Loucy (cell line): Measurements from ENCODE around the gene GRIN2A.

Experiments used
- H2AFZ ChIP-seq: fragments of 200-600 bp; sonication (generic); 2 replicates; pipeline ENCODE4 v1.6.0; 2016; ENCODE audit warnings: antibody characterized with exemption, mild to moderate bottlenecking, low read length, moderate library complexity
- H3F3A ChIP-seq: fragments of 200-600 bp; 2 replicates; pipeline ENCODE4 v1.6.0; 2016; ENCODE audit warnings: antibody characterized with exemption, low read depth, mild to moderate bottlenecking
- H3K27me3 ChIP-seq: fragments of 200-600 bp; sonication (generic); 2 replicates; pipeline ENCODE4 v1.6.1; 2014; ENCODE audit warnings: low read length, mild to moderate bottlenecking; ENCODE audit not compliant: insufficient read depth, poor library complexity, severe bottlenecking
- H3K36me3 ChIP-seq: fragments of 200-600 bp; sonication (generic); 2 replicates; pipeline ENCODE4 v1.6.1; 2016; ENCODE audit warnings: low read length; ENCODE audit not compliant: insufficient read depth
- H3K4me1 ChIP-seq: fragments of 200-600 bp; sonication (generic); 2 replicates; pipeline ENCODE4 v1.5.1; 2014; ENCODE audit warnings: low read length, mild to moderate bottlenecking; ENCODE audit not compliant: insufficient read depth, poor library complexity, severe bottlenecking
- H3K4me2 ChIP-seq: fragments of 200-600 bp; sonication (generic); 2 replicates; pipeline ENCODE4 v1.6.0; 2014; ENCODE audit warnings: antibody characterized with exemption, low read length, low read depth, mild to moderate bottlenecking; ENCODE audit not compliant: poor library complexity, severe bottlenecking
- H3K4me3 ChIP-seq: fragments of 200-600 bp; sonication (generic); 2 replicates; pipeline ENCODE4 v1.5.1; 2014; ENCODE audit warnings: low read length, mild to moderate bottlenecking, mixed read lengths; ENCODE audit not compliant: poor library complexity, severe bottlenecking
- H3K79me2 ChIP-seq: fragments of 200-600 bp; sonication (generic); 2 replicates; pipeline ENCODE4 v1.6.1; 2014; ENCODE audit warnings: low read length; ENCODE audit not compliant: insufficient read depth
- H3K9ac ChIP-seq: fragments of 200-600 bp; sonication (generic); 2 replicates; pipeline ENCODE4 v1.6.0; 2014; ENCODE audit warnings: mild to moderate bottlenecking, low read depth, low read length, moderate library complexity; ENCODE audit not compliant: poor library complexity, severe bottlenecking
- H3K9me2 ChIP-seq: fragments of 200-600 bp; sonication (generic); replicated peaks from 2 replicates; pipeline ENCODE4 v1.6.1; 2016; ENCODE audit warnings: low read depth, low read length, mixed read lengths
- H3K9me3 ChIP-seq: fragments of 200-600 bp; sonication (generic); 2 replicates; pipeline ENCODE4 v1.6.1; 2014; ENCODE audit warnings: mild to moderate bottlenecking, antibody characterized with exemption, low read length, low read depth; ENCODE audit not compliant: insufficient read depth
- H4K20me1 ChIP-seq: fragments of 200-600 bp; sonication (generic); 2 replicates; pipeline ENCODE4 v1.6.0; 2014; ENCODE audit warnings: antibody characterized with exemption, low read length, mild to moderate bottlenecking; ENCODE audit not compliant: insufficient read depth, poor library complexity, severe bottlenecking
- CTCF ChIP-seq: fragments of 200-600 bp; sonication (generic); conservative IDR thresholded peaks from 2 replicates; pipeline ENCODE4 v1.5.1; 2014; ENCODE audit warnings: mild to moderate bottlenecking, antibody characterized with exemption, low read length
- EZH2phosphoT487 ChIP-seq: fragments of 200-600 bp; IDR thresholded peaks from 2 replicates; pipeline ENCODE4 v1.6.1; 2018; ENCODE audit warnings: antibody characterized with exemption, mild to moderate bottlenecking, moderate library complexity, borderline replicate concordance

The GRIN2A gene

GRCh38 chr16:10088380-10088793 is 93.8 kb downstream of the GRIN2A start:
- Histone ChIP-seq H3K9ac (no peak overlapping the region), H3F3A (no peaks in the 10 kb centered on the region), H3K27me3 (no peaks in the 10 kb centered on the region), H3K36me3 (no peaks in the 10 kb centered on the region), H3K4me1 (no peaks in the 10 kb centered on the region), H2AFZ (no peak overlapping the region), H3K4me2 (no peak overlapping the region), H3K9me2 (no peaks in the 10 kb centered on the region), H3K79me2 (no peaks in the 10 kb centered on the region), H3K4me3 (no peak overlapping the region), H3K9me3 (no peaks in the 10 kb centered on the region), H4K20me1 (no peaks in the 10 kb centered on the region)
- TF ChIP-seq CTCF (no peak), EZH2phosphoT487 (no peak)

GRCh38 chr16:10087151-10087550 is 95.1 kb downstream of the GRIN2A start:
- TF ChIP-seq CTCF (no peak), EZH2phosphoT487 (no peak)
- H3K9me2 ChIP-seq, result no peaks in the 10 kb centered on the region
- no peaks in the 10 kb centered on the region for H3K9me3 ChIP-seq
- no peaks in the 10 kb centered on the region for H3K27me3 ChIP-seq
- no peak overlapping the region for H3K9ac ChIP-seq
- H3K4me3 ChIP-seq, result no peak overlapping the region
- no peaks in the 10 kb centered on the region for H3K4me1 ChIP-seq
- H3K4me2 ChIP-seq, result no peak overlapping the region
- no peaks in the 10 kb centered on the region for H3K79me2 ChIP-seq
- H3K36me3 ChIP-seq, result no peaks in the 10 kb centered on the region
- no peaks in the 10 kb centered on the region for H3F3A ChIP-seq
- no peak overlapping the region for H2AFZ ChIP-seq
- H4K20me1 ChIP-seq, result no peaks in the 10 kb centered on the region

GRCh38 chr16:10086620-10087019 is 95.6 kb downstream of the GRIN2A start:
- no peaks in the 10 kb centered on the region for H4K20me1 ChIP-seq
- H3K79me2 ChIP-seq, result no peaks in the 10 kb centered on the region

More at GRCh38 chr16:10086620-10087019, 95.6 kb downstream of the GRIN2A start:
- Histone ChIP-seq H3K4me2 (no peak overlapping the region), H3K9ac (no peak overlapping the region), H3F3A (no peaks in the 10 kb centered on the region), H3K4me3 (no peak overlapping the region), H3K9me2 (no peaks in the 10 kb centered on the region), H3K4me1 (no peaks in the 10 kb centered on the region), H3K36me3 (no peaks in the 10 kb centered on the region), H2AFZ (no peak overlapping the region), H3K9me3 (no peaks in the 10 kb centered on the region), H3K27me3 (no peaks in the 10 kb centered on the region)
- no peak for TF ChIP-seq EZH2phosphoT487
- no peak for TF ChIP-seq CTCF
